Keratinocyte (primary cell): ENCODE data around the gene OXSR1. TPM values are rescaled to one million over a fixed set of nuclear protein-coding genes. Genes with fewer than 3 reads are reported as not detected.

Experiments
- DNase-seq: peaks from one replicate; pipeline ENCODE4 v3.0.0-alpha.2; 2011; ENCODE audit warnings: low read depth, missing footprints, low spot score
- FAIRE-seq: peaks from 2 replicates; lab custom pipeline; 2011; peaks lifted over from hg19 to GRCh38; lab: Jason Lieb, UNC
- H2AFZ ChIP-seq: 2 replicates; pipeline ENCODE4 v1.6.0; 2012; ENCODE audit warnings: low read length, control low read depth, inconsistent platforms; ENCODE audit not compliant: control insufficient read depth
- H3K27ac ChIP-seq: 2 replicates; pipeline ENCODE4 v1.5.1; 2011; ENCODE audit warnings: low read length; ENCODE audit not compliant: control insufficient read depth, insufficient read depth
- H3K27me3 ChIP-seq: 3 replicates; pipeline ENCODE4 v1.6.0; 2011; ENCODE audit warnings: low read length; ENCODE audit not compliant: control insufficient read depth, insufficient read depth; ENCODE audit errors: extremely low read depth
- H3K36me3 ChIP-seq, 2 experiments: 2 replicates in 1 of 2; 3 replicates in 1 of 2; pipeline ENCODE4 v1.5.1; 2011; ENCODE audit warnings: low read length in 2 of 2, mild to moderate bottlenecking in 1 of 2; ENCODE audit not compliant: control insufficient read depth in 2 of 2, insufficient read depth in 2 of 2; ENCODE audit errors: extremely low read depth in 1 of 2
- H3K4me1 ChIP-seq: 3 replicates; pipeline ENCODE4 v1.5.1; 2011; ENCODE audit warnings: low read length; ENCODE audit not compliant: control insufficient read depth, insufficient read depth; ENCODE audit errors: extremely low read depth
- H3K4me2 ChIP-seq: 3 replicates; pipeline ENCODE4 v1.6.0; 2011; ENCODE audit warnings: low read depth, low read length; ENCODE audit not compliant: control insufficient read depth, insufficient read depth; ENCODE audit errors: extremely low read depth
- H3K4me3 ChIP-seq, 3 experiments: fragments of 200-600 bp in 1 of 3; sonication (generic) in 1 of 3; 2 replicates in 2 of 3; 3 replicates in 1 of 3; pipeline ENCODE4 v1.5.1; 2011 to 2016; ENCODE audit warnings: low read length in 3 of 3, mild to moderate bottlenecking in 3 of 3, control low read depth in 2 of 3, inconsistent platforms in 1 of 3, low read depth in 1 of 3, mixed read lengths in 1 of 3, mixed run types in 1 of 3, moderate library complexity in 1 of 3; ENCODE audit not compliant: control insufficient read depth in 2 of 3, insufficient read depth in 2 of 3; ENCODE audit errors: extremely low read depth in 1 of 3
- H3K79me2 ChIP-seq: 2 replicates; pipeline ENCODE4 v1.6.0; 2012; ENCODE audit warnings: low read length; ENCODE audit not compliant: control insufficient read depth, insufficient read depth
- H3K9ac ChIP-seq: 3 replicates; pipeline ENCODE4 v1.6.0; 2011; ENCODE audit warnings: low read length; ENCODE audit not compliant: control insufficient read depth, insufficient read depth; ENCODE audit errors: extremely low read depth
- H3K9me1 ChIP-seq: 3 replicates; pipeline ENCODE4 v1.6.0; 2011; ENCODE audit warnings: low read length; ENCODE audit not compliant: control insufficient read depth, insufficient read depth; ENCODE audit errors: extremely low read depth
- H3K9me3 ChIP-seq: 2 replicates; pipeline ENCODE4 v1.5.1; 2012; ENCODE audit warnings: low read depth, low read length; ENCODE audit not compliant: control insufficient read depth
- H4K20me1 ChIP-seq: 3 replicates; pipeline ENCODE4 v1.6.0; 2011; ENCODE audit warnings: low read length; ENCODE audit not compliant: control insufficient read depth, insufficient read depth; ENCODE audit errors: extremely low read depth
- EZH2 ChIP-seq: IDR thresholded peaks from one replicate; pipeline ENCODE4 v1.6.1; 2012; ENCODE audit warnings: inconsistent platforms, mild to moderate bottlenecking, low read length, moderate library complexity
- dilution Hi-C: fragments of 300-500 bp; cut with MboI; formaldehyde crosslinking; loops from one replicate; pipeline ENCODE4 v1.7.0; 2020; ENCODE audit warnings: low sequenced_read_pairs; ENCODE audit not compliant: extremely low pct_ligation_motif_present
- polyA plus RNA-seq, 5 experiments: library from polyadenylated mRNA; depleted of rRNA in 3 of 5; stranded (reverse) in 3 of 5; stranded (forward) in 1 of 5; unstranded in 1 of 5; fragments of >200 nt; gene quantifications; 1 replicate in 1 of 5; 2 replicates in 3 of 5; 3 replicates in 1 of 5; pipeline versions ENCODE4 v1.2.1 to v1.2.3, GENCODE V29; 2011 to 2012; ENCODE audit warnings: missing spikeins in 2 of 5, low read depth in 1 of 5, low replicate concordance in 1 of 5
- TF ChIP-seq, protein P1 (sequence below), 3 experiments: IDR thresholded peaks in 1 of 3; conservative IDR thresholded peaks in 1 of 3; optimal IDR thresholded peaks in 1 of 3; 2 replicates in 2 of 3; 3 replicates in 1 of 3; pipeline versions ENCODE3 to v1.5.1; 2011; ENCODE audit warnings: low read length in 3 of 3, mild to moderate bottlenecking in 3 of 3, moderate library complexity in 2 of 3, control low read depth in 1 of 3, inconsistent platforms in 1 of 3; ENCODE audit not compliant: insufficient read depth in 2 of 3; ENCODE audit errors: extremely low read depth in 1 of 3

OXSR1 gene
- polyA plus RNA-seq, 1 donor (not counting 4 experiments of a cell fraction or from before 2014, with no cell fraction given), result 77.0 TPM

DNA sequence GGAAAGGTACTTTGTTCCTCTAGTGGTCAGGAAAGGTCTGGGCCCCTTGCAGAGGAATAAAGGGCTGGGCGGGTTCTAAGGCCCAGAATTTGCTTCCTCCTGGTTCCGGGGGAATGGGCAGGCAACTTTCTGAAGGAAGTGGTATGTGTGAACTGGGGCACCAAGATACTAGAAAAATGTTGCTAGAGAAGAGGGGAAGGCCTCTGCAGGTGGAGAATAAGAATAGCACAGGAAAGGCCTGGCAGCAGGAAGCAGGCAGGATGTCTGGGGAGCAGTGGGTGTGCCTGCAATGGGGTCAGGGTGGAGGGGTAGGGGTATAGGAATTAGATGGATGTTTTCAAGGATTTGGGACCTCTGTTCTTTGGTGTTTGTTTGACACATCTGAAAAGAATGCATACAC lies 102.3 kb downstream of the OXSR1 start:
- Histone ChIP-seq H3K4me2 (no peak overlapping the region), H3K9ac (no peak overlapping the region), H4K20me1 (no peaks in the 10 kb centered on the region), H3K36me3 (peaks cover 3 to 6% of the 10 kb centered on the region in 2 experiments), H3K27me3 (no peaks in the 10 kb centered on the region), H3K9me1 (no peaks in the 10 kb centered on the region), H3K9me3 (no peaks in the 10 kb centered on the region), H3K4me1 (no peaks in the 10 kb centered on the region), H3K27ac (no peak overlapping the region), H3K4me3 (no peak overlapping the region), H3K79me2 (no peaks in the 10 kb centered on the region), H2AFZ (no peak overlapping the region)
- dilution Hi-C loops, result no loop called here
- DNase-seq (no peak), FAIRE-seq (no peak)
- TF ChIP-seq, protein P1, sequence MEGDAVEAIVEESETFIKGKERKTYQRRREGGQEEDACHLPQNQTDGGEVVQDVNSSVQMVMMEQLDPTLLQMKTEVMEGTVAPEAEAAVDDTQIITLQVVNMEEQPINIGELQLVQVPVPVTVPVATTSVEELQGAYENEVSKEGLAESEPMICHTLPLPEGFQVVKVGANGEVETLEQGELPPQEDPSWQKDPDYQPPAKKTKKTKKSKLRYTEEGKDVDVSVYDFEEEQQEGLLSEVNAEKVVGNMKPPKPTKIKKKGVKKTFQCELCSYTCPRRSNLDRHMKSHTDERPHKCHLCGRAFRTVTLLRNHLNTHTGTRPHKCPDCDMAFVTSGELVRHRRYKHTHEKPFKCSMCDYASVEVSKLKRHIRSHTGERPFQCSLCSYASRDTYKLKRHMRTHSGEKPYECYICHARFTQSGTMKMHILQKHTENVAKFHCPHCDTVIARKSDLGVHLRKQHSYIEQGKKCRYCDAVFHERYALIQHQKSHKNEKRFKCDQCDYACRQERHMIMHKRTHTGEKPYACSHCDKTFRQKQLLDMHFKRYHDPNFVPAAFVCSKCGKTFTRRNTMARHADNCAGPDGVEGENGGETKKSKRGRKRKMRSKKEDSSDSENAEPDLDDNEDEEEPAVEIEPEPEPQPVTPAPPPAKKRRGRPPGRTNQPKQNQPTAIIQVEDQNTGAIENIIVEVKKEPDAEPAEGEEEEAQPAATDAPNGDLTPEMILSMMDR (optimal IDR thresholded peaks at IDR 0.05 in 1 of 3, IDR thresholded peaks at IDR 0.05 in 1 of 3, conservative IDR thresholded peaks at IDR 0.05 in 1 of 3; ENCODE audit: extremely low read depth in 1 of 3, insufficient read depth in 2 of 3, low read length in 3 of 3), result no peak

DNA sequence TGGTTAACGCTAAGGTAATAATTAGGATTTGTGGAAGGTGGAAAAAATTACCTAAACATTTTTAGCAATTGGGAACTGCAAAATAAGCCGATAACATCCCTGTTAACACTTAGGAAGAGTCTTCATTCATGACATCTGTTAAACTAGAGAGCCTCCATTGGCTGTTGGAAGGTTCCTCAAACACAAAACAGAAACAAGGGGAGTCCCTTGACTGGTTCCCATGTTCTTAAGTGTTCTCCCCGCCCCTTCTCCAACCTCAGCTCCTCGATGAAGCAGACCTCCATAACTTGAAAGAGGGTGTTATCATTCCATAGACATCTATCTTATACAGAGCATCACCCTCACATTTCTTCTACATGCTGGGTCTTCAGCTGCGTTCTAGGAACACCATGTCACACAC lies 102.8 kb downstream of the OXSR1 start:
- no peak for TF ChIP-seq EZH2
- TF ChIP-seq, protein P1 (optimal IDR thresholded peaks at IDR 0.05 in 1 of 3, IDR thresholded peaks at IDR 0.05 in 1 of 3, conservative IDR thresholded peaks at IDR 0.05 in 1 of 3; ENCODE audit: extremely low read depth in 1 of 3, insufficient read depth in 2 of 3, low read length in 3 of 3), result no peak
- no peak overlapping the region for H3K4me2 ChIP-seq
- no peak overlapping the region for H2AFZ ChIP-seq
- DNase-seq (no peak), FAIRE-seq (no peak)
- dilution Hi-C loops, result no loop called here
- no peak overlapping the region for H3K9ac ChIP-seq
- no peaks in the 10 kb centered on the region for H3K4me1 ChIP-seq
- H4K20me1 ChIP-seq, result no peaks in the 10 kb centered on the region
- no peaks in the 10 kb centered on the region for H3K79me2 ChIP-seq
- H3K27me3 ChIP-seq, result no peaks in the 10 kb centered on the region
- no peaks in the 10 kb centered on the region for H3K9me1 ChIP-seq
- H3K4me3 ChIP-seq, result no peak overlapping the region
- H3K27ac ChIP-seq, result no peak overlapping the region
- peaks cover 3 to 6% of the 10 kb centered on the region in 2 experiments for H3K36me3 ChIP-seq
- H3K9me3 ChIP-seq, result no peaks in the 10 kb centered on the region
